ENCODE results near the gene MAML3. TPM values are rescaled to one million over a fixed set of nuclear protein-coding genes. Genes with fewer than 3 reads are reported as not detected.

The MAML3 gene
- total RNA-seq, 1 experiment from 2014 or later: 12.1 TPM

DNA sequence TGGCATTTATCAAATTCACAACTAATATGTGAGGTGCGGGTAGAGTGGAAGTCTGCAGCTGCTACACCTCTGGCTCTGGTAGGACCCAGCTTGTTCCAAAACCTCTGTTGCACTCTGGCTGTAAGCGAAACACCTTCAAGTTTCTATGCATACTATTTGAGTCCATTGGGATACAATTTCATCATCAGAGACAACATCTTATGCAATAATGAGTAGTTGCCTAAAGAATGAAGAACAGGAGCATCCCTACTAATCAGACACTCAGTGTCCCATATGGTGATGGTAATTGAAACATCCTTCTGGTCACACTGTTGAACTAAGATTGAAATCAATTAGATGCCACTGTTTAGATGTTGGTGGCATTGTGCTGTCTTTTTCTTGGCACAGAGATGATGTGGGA lies 309.9 kb downstream of the MAML3 start:
- Mint-ChIP-seq H3K27me3 (ENCODE audit: insufficient read depth, unreplicated experiment) (no peaks in the 10 kb centered on the region), H3K36me3 (ENCODE audit: insufficient read depth, unreplicated experiment) (peaks cover 10% of the 10 kb centered on the region), H3K27ac (ENCODE audit: unreplicated experiment) (no peak overlapping the region), H3K4me3 (ENCODE audit: unreplicated experiment) (no peak overlapping the region), H3K9me3 (ENCODE audit: unreplicated experiment) (no peaks in the 10 kb centered on the region), H3K4me1 (ENCODE audit: low read depth, unreplicated experiment) (peaks cover 20% of the 10 kb centered on the region)
- TF ChIP-seq, protein P1, sequence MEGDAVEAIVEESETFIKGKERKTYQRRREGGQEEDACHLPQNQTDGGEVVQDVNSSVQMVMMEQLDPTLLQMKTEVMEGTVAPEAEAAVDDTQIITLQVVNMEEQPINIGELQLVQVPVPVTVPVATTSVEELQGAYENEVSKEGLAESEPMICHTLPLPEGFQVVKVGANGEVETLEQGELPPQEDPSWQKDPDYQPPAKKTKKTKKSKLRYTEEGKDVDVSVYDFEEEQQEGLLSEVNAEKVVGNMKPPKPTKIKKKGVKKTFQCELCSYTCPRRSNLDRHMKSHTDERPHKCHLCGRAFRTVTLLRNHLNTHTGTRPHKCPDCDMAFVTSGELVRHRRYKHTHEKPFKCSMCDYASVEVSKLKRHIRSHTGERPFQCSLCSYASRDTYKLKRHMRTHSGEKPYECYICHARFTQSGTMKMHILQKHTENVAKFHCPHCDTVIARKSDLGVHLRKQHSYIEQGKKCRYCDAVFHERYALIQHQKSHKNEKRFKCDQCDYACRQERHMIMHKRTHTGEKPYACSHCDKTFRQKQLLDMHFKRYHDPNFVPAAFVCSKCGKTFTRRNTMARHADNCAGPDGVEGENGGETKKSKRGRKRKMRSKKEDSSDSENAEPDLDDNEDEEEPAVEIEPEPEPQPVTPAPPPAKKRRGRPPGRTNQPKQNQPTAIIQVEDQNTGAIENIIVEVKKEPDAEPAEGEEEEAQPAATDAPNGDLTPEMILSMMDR (IDR thresholded peaks at IDR 0.05; ENCODE audit: insufficient read depth in 1 of 2, low read depth in 1 of 2, low read length in 1 of 2, severe bottlenecking in 1 of 2, unreplicated experiment in 1 of 2): no peak
- ChIA-PET POLR2A (no interaction called here), CTCF (no interaction called here)
- intact Hi-C loops (cut with micrococcal nuclease; ENCODE audit: unreplicated experiment): loop anchor here (5.0 to 10.0 kb wide), 3 partner anchors 37 to 411 kb away; no protein-coding TSS in a partner anchor
- H3K27me3 ChIP-seq (replicated peaks; ENCODE audit: control insufficient read depth, insufficient read depth, low read length): no peaks in the 10 kb centered on the region
- no peaks in the 10 kb centered on the region for H3K36me3 ChIP-seq (ENCODE audit: control insufficient read depth, insufficient read depth, low read length)
- H3K4me3 ChIP-seq (ENCODE audit: low read depth, low read length): no peak overlapping the region
- no peak for DNase-seq
- peaks cover 20% of the 10 kb centered on the region for H3K4me1 ChIP-seq
- BruUV-seq (replicated peaks): no TSS peak
- no peaks in the 10 kb centered on the region for H3K9me3 ChIP-seq

DNA sequence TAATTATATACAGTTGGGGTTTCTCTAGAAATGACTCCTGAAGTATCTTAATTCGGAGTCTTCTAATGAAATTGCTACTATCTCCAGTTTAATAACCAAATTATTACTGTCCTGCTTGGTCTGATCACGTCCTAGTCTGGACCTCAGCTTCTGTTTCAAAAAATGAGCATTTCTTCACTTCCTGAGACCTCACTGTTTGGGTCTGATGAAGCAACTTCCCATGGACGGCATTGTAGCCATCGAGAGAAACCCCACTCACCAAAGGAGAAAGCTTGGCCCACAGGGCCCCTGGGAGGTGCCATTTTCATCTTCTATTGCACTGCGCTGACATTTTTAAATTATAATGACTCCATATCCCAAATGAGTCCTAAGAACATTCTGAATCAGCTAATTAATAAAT lies 310.3 kb downstream of the MAML3 start:
- Mint-ChIP-seq H3K4me1 (ENCODE audit: low read depth, unreplicated experiment) (peaks cover 16% of the 10 kb centered on the region), H3K27me3 (ENCODE audit: insufficient read depth, unreplicated experiment) (no peaks in the 10 kb centered on the region), H3K27ac (ENCODE audit: unreplicated experiment) (no peak overlapping the region), H3K36me3 (ENCODE audit: insufficient read depth, unreplicated experiment) (peaks cover 14% of the 10 kb centered on the region), H3K9me3 (ENCODE audit: unreplicated experiment) (no peaks in the 10 kb centered on the region), H3K4me3 (ENCODE audit: unreplicated experiment) (no peak overlapping the region)
- no peaks in the 10 kb centered on the region for H3K27me3 ChIP-seq (replicated peaks; ENCODE audit: control insufficient read depth, insufficient read depth, low read length)
- ChIA-PET CTCF (no interaction called here), POLR2A (no interaction called here)
- no peaks in the 10 kb centered on the region for H3K36me3 ChIP-seq (ENCODE audit: control insufficient read depth, insufficient read depth, low read length)
- intact Hi-C loops (cut with micrococcal nuclease; ENCODE audit: unreplicated experiment): loop anchor here (5.0 to 10.0 kb wide), 3 partner anchors 36 to 411 kb away; no protein-coding TSS in a partner anchor
- H3K9me3 ChIP-seq: no peaks in the 10 kb centered on the region
- H3K4me3 ChIP-seq (ENCODE audit: low read depth, low read length): no peak overlapping the region
- peaks cover 16% of the 10 kb centered on the region for H3K4me1 ChIP-seq
- TF ChIP-seq, protein P1 (IDR thresholded peaks at IDR 0.05; ENCODE audit: insufficient read depth in 1 of 2, low read depth in 1 of 2, low read length in 1 of 2, severe bottlenecking in 1 of 2, unreplicated experiment in 1 of 2): no peak
- no peak for DNase-seq
- BruUV-seq (replicated peaks): no TSS peak

- H3K9me3 Mint-ChIP-seq (ENCODE audit: unreplicated experiment): no peaks in the 10 kb centered on the region
- peak; percentile 56 to 71 for DNase-seq
- no peaks in the 10 kb centered on the region for H3K27me3 Mint-ChIP-seq (ENCODE audit: insufficient read depth, unreplicated experiment)
- H3K9me3 ChIP-seq: no peaks in the 10 kb centered on the region
- H3K4me3 Mint-ChIP-seq (ENCODE audit: unreplicated experiment): peak overlapping the region; percentile 13
- H3K4me1 ChIP-seq: peaks cover 16% of the 10 kb centered on the region
- H3K36me3 ChIP-seq (ENCODE audit: control insufficient read depth, insufficient read depth, low read length): no peaks in the 10 kb centered on the region
- intact Hi-C loops (cut with micrococcal nuclease; ENCODE audit: unreplicated experiment): loop anchor here (5.0 to 10.0 kb wide), 3 partner anchors 34 to 413 kb away; no protein-coding TSS in a partner anchor
- H3K4me1 Mint-ChIP-seq (ENCODE audit: low read depth, unreplicated experiment): peaks cover 15% of the 10 kb centered on the region
- peaks cover 14% of the 10 kb centered on the region for H3K36me3 Mint-ChIP-seq (ENCODE audit: insufficient read depth, unreplicated experiment)
- H3K4me3 ChIP-seq (ENCODE audit: low read depth, low read length): no peak overlapping the region
- H3K27ac Mint-ChIP-seq (ENCODE audit: unreplicated experiment): no peak overlapping the region
- TF ChIP-seq, protein P1 (IDR thresholded peaks at IDR 0.05; ENCODE audit: insufficient read depth in 1 of 2, low read depth in 1 of 2, low read length in 1 of 2, severe bottlenecking in 1 of 2, unreplicated experiment in 1 of 2): peak in 1 of 2 experiments; percentile 26
- H3K27me3 ChIP-seq (replicated peaks; ENCODE audit: control insufficient read depth, insufficient read depth, low read length): no peaks in the 10 kb centered on the region
- ChIA-PET CTCF (no interaction called here), POLR2A (no interaction called here)
- no TSS peak for BruUV-seq (replicated peaks)
These were observed 312.4 kb downstream of the MAML3 start for GRCh38 chr4:139841464-139842195.

All from Caco-2 (cell line).